ENCODE measurements around the gene HDAC4. TPM values are rescaled to one million over a fixed set of nuclear protein-coding genes. Genes with fewer than 3 reads are reported as not detected.

HDAC4 gene
- 20.3 and 22.5 TPM in 2 replicates for total RNA-seq

GRCh38 chr2:239400596-239401066 lies at the start of gene HDAC4:
Gene HDAC4, minus strand, starts transcription at chr2:239401020. Its CDS starts 48,321 bp downstream, at chr2:239352699.

Small RNA genes within 50 kb of the gene (small RNA-seq; reads per million reads assigned to genes)
- gene MIR2467 (0.21 reads per million), gene MIR4269 (not detected), gene MIR4440 (not detected), gene MIR4441 (not detected)

Data from vein endothelial cell (primary cell).